Measurements from ENCODE around the gene SIK2.
"Not testable (repeated sequence)": the region's sequence is repeated elsewhere in the genome, so short reads cannot be mapped to it uniquely, and the experiment has no call there.

The SIK2 gene

DNA sequence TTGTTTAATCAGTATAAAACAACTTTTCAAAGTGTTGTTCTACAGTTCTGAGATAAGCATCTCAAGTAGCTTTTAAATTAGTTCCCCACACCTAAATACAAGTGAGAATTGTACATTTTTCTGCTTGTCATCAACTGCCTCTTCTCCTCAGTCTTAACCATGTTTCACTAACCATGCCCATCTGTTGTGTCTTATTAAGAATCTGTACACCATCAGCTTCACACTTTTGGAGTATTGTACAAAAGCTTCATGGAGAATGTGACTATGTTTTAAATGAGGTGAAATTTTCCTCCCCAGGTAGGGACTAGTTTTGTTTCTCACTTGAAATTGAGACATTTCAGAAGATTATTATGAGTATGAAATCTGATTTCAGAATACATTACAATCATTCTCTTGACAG lies 52.4 kb downstream of the SIK2 start:
- no peak for DNase-seq (ENCODE audit: extremely low read depth in 1 of 2, low read depth in 1 of 2)

DNA sequence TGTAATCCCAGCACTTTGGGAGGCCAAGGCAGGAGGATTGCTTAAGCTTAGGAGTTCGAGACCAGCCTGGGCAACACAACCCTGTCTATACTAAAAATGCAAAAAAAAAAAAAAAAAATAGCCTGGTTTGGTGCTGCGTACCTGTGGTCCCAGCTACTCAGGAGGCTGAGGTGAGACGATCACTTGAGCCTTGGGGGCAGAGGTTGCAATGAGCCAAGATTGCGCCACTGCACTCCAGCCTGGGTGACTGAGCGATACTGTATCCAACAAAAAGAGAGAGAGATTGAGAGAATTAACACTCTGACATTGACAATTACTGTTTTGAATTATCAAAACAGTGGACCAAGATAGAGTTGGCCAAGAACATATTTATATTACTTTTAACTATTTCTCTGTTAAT lies 53.7 kb downstream of the SIK2 start:
- no peak for DNase-seq (ENCODE audit: extremely low read depth in 1 of 2, low read depth in 1 of 2)

DNA sequence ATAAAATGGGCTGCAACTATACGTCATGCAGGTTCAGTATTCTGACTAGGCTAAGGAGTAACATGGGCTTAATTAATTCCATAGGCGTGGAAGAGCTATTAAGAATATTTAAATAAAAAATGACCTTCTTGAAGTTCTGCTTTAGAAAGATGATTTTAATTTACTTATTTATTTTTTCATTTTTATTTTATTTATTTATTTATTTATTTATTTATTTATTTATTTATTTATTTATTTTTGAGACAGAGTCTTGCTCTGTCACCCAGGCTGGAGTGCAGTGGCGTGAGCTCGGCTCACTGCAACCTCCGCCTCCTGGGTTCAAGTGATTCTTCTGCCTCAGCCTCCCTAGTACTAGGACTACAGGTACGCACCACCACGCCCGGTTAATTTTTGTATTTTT lies 55.7 kb downstream of the SIK2 start:
- not testable (repeated sequence) for DNase-seq (ENCODE audit: extremely low read depth in 1 of 2, low read depth in 1 of 2)

DNA sequence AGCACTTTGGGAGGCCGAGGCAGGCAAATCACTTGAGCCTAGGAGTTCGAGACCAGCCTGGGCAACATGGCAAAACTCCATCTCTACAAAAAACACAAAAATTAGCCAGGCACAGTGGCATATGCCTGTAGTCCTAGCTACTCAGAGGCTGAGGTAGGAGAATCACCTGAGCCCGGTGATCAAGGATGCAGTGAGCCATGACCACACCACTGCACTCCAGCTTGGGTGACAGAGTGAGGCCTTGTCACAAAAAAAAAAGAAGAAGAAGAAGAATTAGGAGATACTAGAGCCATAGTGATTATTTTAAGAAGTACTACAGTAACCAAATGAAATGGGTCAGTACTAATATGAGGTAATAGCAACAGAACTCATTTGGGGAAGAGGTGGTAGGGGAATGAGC lies 56.2 kb downstream of the SIK2 start:
- not testable (repeated sequence) for DNase-seq (ENCODE audit: extremely low read depth in 1 of 2, low read depth in 1 of 2)

DNA sequence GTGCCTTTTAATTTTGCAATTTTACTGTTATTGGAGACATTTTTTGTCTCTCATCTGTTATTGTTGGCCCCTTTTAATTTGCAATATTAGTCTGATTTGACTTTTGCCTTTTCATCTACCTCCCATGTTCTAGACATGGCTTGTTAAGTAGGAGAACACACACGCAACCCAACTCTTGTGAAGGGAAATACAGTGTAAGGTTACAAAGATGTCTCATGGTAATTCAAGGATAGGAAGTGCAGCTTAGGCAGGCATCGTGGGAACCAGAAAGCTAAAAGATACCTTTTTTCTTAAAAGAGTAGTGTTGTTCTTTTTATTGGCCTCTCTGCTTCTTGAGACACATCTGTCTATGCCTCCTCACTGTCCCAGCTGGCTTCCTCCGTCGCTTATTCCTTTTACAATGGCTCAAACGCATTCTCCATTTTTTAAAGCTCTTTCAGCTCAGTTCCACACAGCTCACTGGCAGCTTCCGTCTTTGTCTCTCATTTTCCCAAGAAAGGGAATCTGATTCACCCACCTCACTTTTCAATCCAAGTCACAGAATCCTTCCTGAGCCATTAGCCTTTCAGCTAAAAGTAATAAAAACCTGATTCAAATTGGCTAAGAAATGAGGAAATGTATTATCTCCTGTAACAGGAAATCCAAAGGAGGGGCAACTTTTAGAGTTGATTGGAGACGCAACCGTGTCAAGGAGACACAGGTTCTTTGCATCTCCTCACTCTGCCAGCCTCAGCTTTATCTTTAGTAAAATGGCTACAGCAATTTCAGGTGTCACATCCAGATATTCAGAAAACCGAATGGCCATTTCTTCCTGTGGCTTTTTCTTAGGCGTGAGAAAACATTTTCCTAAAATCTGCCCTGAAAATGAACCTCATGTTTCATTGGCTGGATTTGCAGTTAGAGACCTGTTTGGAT lies 57.2 kb downstream of the SIK2 start:
- no peak for DNase-seq (ENCODE audit: extremely low read depth in 1 of 2, low read depth in 1 of 2)

DNA sequence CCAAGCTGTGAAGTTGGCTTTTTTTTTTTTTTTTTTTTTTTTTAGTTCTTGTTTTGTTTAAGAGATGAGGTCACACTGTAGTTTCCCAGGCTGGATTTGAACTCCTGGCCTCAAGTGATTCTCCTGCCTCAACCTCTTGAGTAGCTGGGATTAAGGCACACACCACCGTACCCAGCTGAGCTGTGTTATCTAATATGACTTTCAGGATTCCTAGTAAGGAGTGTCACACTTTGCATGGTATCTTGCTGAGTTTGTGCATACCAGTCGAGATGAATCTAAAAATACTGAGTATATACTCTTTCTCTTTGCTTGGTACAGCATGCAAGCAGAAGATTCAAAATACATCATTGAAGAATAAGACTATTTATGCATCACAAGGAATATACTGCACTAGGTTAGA lies 58.6 kb downstream of the SIK2 start:
- DNase-seq (ENCODE audit: extremely low read depth in 1 of 2, low read depth in 1 of 2): no peak

DNA sequence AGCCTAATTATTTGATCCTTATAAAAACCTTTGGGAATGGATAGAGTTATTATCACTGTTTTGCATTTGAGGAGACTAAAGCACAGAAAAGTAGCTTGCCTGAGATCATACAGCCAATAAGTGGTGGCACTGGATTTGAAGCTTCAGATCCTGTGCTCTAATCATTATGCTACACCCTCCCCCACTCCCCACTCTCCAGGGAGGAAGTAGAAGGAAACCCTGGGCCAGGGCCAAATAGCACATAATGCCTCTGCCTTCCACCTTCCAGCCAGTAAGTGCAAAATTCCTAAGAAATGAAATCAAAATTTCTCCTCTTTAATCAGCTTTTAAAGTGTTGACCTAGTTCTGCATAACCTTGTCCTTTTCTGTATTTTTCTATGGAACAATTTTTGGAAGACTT lies 61.6 kb downstream of the SIK2 start:
- no peak for DNase-seq (ENCODE audit: extremely low read depth in 1 of 2, low read depth in 1 of 2)

DNA sequence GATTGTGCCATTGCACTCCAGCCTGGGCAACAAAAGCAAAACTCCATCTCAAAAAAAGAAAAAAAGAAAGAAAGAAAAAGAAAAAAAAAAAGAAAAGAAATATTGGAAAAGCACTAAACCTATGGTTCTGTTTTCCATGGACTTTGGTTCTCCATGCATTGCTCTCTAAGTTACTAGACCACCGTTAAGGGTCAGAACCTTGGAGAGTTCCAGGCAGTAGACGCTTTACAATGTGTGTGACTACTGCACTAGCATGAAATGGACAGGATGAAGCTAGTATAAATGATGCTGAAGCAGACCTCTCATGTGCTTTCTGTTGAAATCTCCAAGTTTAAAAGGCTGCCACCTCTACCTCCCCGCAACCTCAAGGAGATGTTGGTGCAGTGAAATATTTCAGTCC lies 63.5 kb downstream of the SIK2 start:
- no peak for DNase-seq (ENCODE audit: extremely low read depth in 1 of 2, low read depth in 1 of 2)

DNA sequence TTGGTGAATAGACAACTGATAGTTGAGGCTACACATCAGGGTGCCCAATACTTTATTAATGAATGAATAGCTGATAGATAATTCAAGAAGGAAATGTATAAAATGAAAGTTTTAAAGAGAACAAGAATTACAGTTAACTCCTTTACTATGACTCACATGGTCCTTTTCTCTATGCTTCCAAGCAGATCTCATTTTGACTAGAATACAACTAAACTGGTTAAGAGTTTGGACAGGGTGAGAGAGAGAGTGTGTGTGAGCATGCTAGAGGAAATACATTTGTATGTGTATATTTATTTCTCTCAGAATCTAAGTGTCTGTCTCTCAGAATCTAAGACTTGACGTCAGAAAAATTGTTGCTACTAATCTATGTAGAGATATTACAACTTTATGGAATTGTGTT lies 66.7 kb downstream of the SIK2 start:
- no peak for DNase-seq (ENCODE audit: extremely low read depth in 1 of 2, low read depth in 1 of 2)

DNA sequence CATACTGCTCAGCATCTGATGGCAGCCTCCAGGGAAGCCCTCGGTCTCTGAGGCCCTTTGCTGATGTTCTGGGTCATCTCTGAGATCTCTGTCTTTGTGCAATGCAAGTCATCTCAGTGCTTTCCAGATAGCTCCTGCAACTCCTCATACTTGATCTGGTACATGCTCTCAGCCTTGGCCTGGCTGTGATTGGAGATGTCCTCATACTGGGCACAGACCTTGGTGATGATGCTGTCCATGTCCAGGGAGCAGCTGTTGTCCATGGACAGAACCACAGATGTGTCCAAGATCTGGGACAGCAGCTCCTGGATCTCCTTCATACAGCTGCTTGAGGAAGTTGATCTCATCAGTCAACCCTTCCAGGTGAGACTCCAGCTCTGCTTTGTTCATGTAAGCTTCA lies 69.1 kb downstream of the SIK2 start:
- no peak for DNase-seq (ENCODE audit: extremely low read depth in 1 of 2, low read depth in 1 of 2)

DNA sequence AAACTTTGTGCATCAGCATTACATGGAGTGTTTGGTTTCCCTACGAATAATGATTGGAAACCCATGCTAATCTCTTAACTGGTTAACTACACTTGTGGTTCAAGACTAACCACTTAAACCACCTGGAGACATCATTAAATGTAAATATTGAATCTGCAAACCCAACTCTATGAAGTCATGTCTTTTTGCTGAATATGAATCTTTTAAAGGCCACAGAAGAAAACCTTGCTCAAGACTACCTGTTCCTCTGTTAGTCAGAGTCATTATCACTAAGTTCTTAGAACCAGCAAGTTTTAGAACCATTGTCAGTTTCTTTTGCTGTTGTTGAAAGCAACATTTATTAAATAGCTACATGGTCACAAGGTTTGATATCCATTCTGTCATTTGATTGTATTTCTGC lies 70.7 kb downstream of the SIK2 start:
- DNase-seq (ENCODE audit: extremely low read depth in 1 of 2, low read depth in 1 of 2): no peak

DNA sequence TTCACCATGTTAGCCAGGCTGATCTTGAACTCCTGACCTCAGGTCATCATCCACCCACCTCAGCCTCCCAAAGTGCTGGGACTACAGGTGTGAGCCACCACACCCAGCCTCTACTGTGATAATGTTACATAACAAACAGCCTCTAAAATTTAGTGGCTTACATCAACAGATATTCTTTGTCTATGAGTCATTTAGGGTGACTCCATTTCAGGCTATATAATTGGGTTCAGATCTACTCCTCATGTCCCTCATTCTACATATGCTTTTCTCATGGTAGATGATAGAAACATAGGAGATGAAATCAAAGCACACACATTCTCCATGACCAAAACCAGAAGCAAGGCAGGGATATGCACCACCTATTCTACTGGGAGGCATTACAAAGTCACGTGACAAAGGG lies 72.7 kb downstream of the SIK2 start:
- no peak for DNase-seq (ENCODE audit: extremely low read depth in 1 of 2, low read depth in 1 of 2)

DNA sequence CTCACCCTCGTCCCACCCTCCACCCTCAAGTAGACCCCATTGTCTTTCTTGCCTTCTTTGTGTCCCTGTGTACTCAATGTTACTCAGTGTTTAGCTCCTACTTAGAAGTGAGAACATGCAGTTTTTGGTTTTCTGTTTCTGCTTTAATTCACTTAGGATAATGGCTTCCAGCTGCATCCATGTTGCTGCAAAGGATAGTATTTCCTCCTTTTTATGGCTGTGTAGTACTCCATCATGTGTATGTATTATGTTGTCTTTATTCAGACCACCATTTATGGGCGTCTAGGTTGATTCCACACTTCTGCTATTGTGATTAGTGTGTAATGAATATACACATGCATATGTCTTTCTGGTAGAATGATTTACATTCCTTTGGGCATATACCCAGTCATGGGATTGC lies 73.6 kb downstream of the SIK2 start:
- no peak for DNase-seq (ENCODE audit: extremely low read depth in 1 of 2, low read depth in 1 of 2)

DNA sequence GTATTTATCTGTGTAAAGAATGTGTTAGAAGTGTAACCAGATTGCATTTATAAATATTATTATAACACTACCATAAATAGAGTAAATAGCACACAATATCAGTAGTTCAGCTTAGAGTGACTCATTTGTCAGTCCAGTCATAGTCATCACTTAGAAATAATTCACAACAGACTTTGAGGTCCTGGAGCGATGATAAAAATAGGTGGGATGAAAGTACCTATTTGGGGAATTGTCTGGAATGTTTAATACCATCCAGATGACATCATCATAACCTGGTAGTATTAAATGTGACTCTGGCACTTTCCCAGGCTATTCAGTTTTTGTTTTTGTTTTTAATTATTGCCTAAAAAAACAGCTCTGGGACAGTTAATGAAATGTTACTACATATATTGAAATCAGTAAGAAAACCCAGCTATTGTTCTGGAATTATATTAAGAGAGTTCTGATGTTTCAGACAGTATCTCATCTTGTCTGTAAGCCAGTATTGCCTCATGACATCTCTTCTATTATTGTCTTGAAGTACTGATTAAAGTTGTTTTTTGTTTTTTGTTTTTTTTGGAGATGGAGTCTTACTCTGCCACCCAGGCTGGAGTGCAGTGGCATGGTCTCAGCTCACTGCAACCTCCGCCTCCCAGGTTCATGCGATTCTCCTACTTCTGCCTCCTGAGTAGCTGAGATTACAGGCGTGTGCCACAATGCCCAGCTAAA lies 74.8 kb downstream of the SIK2 start:
- DNase-seq (ENCODE audit: extremely low read depth in 1 of 2, low read depth in 1 of 2): no peak

DNA sequence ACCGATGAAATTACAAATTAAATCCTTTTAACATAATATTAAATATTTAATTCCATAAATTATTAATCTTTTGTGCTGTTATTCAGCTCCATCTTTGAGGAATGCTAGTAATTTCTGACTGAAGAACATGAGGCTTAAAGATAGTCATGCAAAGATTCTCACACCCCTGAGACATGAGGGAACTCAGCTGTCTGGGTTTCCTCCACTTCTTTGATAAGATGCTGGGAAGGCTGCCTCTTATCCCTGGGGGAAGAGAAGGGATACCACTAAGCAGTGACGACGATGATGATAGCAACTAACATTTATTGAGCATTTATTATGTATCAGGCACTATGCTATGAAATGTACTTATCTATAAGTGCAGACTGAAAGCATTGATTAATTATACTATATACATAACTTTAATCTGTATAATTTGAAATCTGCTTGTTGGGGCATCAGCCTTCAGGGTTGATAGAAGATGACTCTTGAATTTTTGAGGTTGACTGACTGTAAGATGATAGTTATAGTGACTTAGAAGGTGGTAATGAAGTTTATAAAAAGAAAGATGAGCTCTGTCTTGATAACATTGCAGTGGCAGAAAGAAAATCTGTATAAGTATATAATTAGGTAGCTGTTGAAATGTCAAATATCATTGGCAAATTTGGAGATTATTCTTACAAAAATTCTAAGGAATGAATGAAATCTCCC lies 78.4 kb downstream of the SIK2 start:
- DNase-seq (ENCODE audit: extremely low read depth in 1 of 2, low read depth in 1 of 2): no peak

DNA sequence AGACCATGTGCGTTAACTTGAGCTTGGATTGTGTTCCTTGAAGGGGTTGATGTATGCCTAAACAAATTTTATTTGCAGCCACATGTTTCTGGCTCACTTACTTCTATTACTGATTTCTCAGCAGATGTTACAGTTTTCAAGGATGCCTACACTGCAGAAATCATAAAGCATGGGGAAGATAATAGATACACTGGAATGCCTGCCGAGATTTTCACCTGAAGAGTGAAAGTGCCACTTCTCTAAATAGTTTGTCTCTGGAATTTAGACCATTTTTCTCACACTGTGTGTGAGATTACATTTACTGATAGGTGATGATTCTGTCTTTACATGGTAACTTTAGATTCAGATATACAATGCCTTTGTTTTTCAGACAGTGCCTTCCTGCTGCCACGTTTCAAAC lies 81.6 kb downstream of the SIK2 start:
- no peak for DNase-seq (ENCODE audit: extremely low read depth in 1 of 2, low read depth in 1 of 2)

DNA sequence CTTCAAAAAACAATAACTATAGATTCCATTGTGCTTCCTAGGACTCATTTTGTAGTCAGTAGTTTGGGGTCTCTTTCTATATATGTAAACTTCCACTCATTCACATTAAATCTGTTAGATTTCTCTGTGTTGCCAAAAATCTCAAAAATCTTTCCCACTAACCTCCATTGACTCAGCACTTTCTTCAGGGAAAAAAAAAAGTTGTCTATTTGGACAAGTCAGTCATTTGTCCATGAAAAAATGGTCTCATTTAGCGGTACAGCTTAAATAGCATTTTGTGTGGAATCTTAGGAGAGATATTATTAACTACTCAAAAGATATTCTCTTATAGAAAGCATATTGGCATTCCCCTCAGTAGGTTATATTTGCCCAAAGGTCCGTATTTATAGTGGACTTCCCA lies 82.0 kb downstream of the SIK2 start:
- no peak for DNase-seq (ENCODE audit: extremely low read depth in 1 of 2, low read depth in 1 of 2)

DNA sequence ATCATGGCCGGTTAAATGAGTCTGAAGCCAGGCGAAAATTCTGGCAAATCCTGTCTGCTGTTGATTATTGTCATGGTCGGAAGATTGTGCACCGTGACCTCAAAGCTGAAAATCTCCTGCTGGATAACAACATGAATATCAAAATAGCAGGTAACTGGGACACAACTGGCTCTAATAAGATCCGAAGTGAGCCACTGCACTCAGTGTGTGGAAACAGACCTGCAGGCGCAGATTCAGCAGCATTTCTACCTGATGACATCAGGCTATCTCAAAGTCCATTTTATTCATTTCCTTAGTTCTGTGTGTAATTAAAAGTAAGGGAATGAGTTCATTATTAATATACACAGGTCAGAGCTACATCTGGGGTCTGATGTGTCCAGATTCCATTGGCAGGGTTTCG lies 85.8 kb downstream of the SIK2 start:
- no peak for DNase-seq (ENCODE audit: extremely low read depth in 1 of 2, low read depth in 1 of 2)

DNA sequence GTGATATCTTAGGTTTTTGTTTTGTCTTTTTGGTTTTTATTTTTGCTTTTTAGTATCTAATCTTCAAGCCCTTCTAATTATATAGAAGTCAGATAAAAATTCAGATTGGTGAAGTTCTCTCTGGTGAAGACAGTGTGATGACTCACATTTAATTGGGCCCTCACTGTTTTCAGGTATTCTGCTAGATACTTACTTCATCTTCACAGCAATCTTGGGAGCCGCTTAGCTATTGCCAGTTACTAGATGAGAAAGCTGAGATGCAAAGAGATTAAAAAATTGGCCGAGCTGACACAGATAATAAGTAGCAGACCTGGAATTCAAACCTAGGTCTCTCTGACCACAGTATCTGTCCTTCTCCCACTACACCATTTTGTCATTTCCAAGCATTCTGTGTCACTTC lies 88.9 kb downstream of the SIK2 start:
- DNase-seq (ENCODE audit: extremely low read depth in 1 of 2, low read depth in 1 of 2): no peak

DNA sequence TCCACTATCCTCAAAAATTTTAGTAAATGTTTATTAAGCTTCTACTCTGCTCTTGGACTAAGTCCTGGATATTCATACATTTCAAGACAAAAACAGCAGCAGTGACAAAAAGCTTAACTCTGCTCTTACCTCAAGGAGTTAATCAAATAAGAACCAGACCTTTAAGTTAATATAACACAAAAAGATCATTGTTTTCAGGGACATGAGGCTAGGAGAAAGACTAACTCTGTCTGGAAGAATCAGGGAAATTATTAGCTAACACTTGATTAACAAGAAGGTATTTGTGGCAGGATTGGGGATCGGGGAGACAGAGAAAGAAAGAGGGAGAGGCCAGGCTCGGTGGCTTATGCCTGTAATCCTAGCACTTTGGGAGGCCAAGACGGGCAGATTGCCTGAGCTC lies 89.5 kb downstream of the SIK2 start:
- no peak for DNase-seq (ENCODE audit: extremely low read depth in 1 of 2, low read depth in 1 of 2)

DNA sequence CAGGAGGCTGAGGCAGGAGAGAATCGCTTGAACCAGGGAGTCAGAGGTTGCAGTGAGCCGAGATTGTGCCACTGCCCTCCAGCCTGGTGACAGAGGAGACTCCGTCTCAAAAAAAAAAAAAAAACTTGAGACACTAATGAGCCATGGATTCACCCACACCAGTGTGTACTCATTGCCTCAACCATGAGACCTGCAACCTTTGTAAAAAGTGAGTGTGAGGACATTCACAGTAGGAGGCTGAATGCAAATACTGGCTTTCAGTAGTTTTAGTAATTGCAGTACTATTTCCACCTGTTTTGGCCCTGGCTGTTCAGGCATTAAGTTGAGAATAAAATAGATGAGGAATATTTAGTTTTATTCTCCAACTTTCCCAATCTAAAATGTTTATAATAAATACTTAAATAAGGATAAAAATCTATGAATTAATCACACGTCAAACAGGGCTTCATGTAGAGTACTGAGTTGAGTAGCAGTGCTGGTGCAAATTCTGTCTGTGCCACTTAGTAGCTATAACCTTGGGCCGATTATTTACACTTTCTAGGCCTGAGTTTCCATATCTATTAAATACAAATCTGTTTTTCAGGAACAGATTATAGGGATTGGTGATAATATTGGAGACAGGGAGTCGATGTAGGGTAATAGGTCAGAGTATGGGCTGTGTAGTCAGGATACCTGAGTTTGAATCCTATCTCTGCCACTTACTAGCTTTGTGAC lies 91.1 kb downstream of the SIK2 start:
- DNase-seq (ENCODE audit: extremely low read depth in 1 of 2, low read depth in 1 of 2): no peak

Measured in activated CD8-positive, alpha-beta memory T cell treated with anti-CD3 and anti-CD28 coated beads for 1 hour (primary cell).